ENCODE results near the gene XYLT1. TPM values are rescaled to one million over a fixed set of nuclear protein-coding genes. Genes with fewer than 3 reads are reported as not detected.

Gene XYLT1
- total and polyA plus RNA-seq, 9 of the 15 experiments (the other 6 are each of a cell fraction or from before 2014, with no cell fraction given), result 0.03 to 0.09 (median 0.08) TPM; not detected in 6

- TF ChIP-seq SNAPC5 (CRISPR knock-in tag; IDR thresholded peaks at IDR 0.05), result no peak
- no peak for TF ChIP-seq ZFX (CRISPR knock-in tag; IDR thresholded peaks at IDR 0.05)
Observed at GRCh38 chr16:17130733-17131132, 340.0 kb downstream of the XYLT1 start (continued).

- H3K9me1 ChIP-seq (ENCODE audit: control insufficient read depth, insufficient read depth, low read length), result no peaks in the 10 kb centered on the region
- FAIRE-seq, result no peak
- ChIA-PET POLR2A (interaction anchor here (1.3 kb wide), 1 partner anchor 13 kb away, joined by 3 read pairs; no protein-coding TSS in a partner anchor), CTCF (ENCODE audit: low intra/inter-chr PET ratio) (no interaction called here)
- no peak overlapping the region for H3K27ac ChIP-seq (ENCODE audit: extremely low read depth, low read depth, low read length)
- no peaks in the 10 kb centered on the region for H3K27me3 ChIP-seq (ENCODE audit: control insufficient read depth in 2 of 2, insufficient read depth in 2 of 2, low read length in 2 of 2)
- H4K20me1 ChIP-seq (replicated peaks; ENCODE audit: control insufficient read depth, insufficient read depth, low read length), result peaks cover 44% of the 10 kb centered on the region; the same call in 1 of the 2 replicates
- WGBS (ENCODE audit: insufficient coverage, low coverage, missing lambda C conversion rate), result 54% methylated on average over 5 of the region's 5 CpGs
- no peak overlapping the region for H3K4me2 ChIP-seq (ENCODE audit: insufficient read depth, low read length)
- no peaks in the 10 kb centered on the region; a peak in 1 of 5 replicates for H3K4me1 ChIP-seq (replicated peaks in 1 of 2; ENCODE audit: control insufficient read depth in 2 of 2, insufficient read depth in 2 of 2, low read length in 2 of 2)
- intact Hi-C loops (cut with micrococcal nuclease), result no loop called here
- H3K9me3 ChIP-seq (replicated peaks; ENCODE audit: control insufficient read depth, insufficient read depth, low read depth, low read length), result no peaks in the 10 kb centered on the region
- H3K79me2 ChIP-seq (ENCODE audit: control insufficient read depth, insufficient read depth, low read length), result no peaks in the 10 kb centered on the region
- in situ Hi-C loops (cut with MboI), result no loop called here
- H3K9ac ChIP-seq (ENCODE audit: insufficient read depth in 1 of 2, low read depth in 2 of 2, low read length in 2 of 2), result no peak overlapping the region
- TF ChIP-seq POLR2H (tag; IDR thresholded peaks at IDR 0.05; ENCODE audit: low read depth) (no peak), TCFL5 (CRISPR knock-in tag; conservative IDR thresholded peaks at IDR 0.05) (no peak), RREB1 (CRISPR knock-in tag; IDR thresholded peaks at IDR 0.05) (no peak)
- no peak overlapping the region for H3K4me3 ChIP-seq
- DNase-seq (ENCODE audit: extremely low read depth in 1 of 4, low spot score in 3 of 4), result no peak
- no peaks in the 10 kb centered on the region for H3K36me3 ChIP-seq (ENCODE audit: control insufficient read depth, insufficient read depth, low read length)
- no TSS peak for BruUV-seq (replicated peaks)
- H2AFZ ChIP-seq (ENCODE audit: low read depth, low read length), result no peak overlapping the region
- no peak for ATAC-seq
Observed at GRCh38 chr16:17129971-17130370, 340.8 kb downstream of the XYLT1 start.

Measured in K562 (cell line).